H1 (cell line): ENCODE results near the gene POLD4. TPM values are rescaled to one million over a fixed set of nuclear protein-coding genes. Genes with fewer than 3 reads are reported as not detected.

Experiments used
- CTCF ChIP-seq, 3 experiments: IDR thresholded peaks; 1 replicate in 2 of 3; 2 replicates in 1 of 3; pipeline versions ENCODE4 v1.5.1 to v1.6.1; 2011; ENCODE audit warnings: low read length in 3 of 3, mild to moderate bottlenecking in 3 of 3, inconsistent platforms in 2 of 3, low read depth in 1 of 3, moderate library complexity in 1 of 3; ENCODE audit not compliant: insufficient read depth in 1 of 3; ENCODE audit errors: control extremely low read depth in 1 of 3
- GABPA ChIP-seq: IDR thresholded peaks from 2 replicates; pipeline ENCODE4 v1.6.1; 2011; ENCODE audit warnings: mild to moderate bottlenecking, low read length, moderate library complexity, borderline replicate concordance; ENCODE audit not compliant: insufficient read depth
- HDAC2 ChIP-seq, 2 experiments: fragments of 300-600 bp in 1 of 2; sonication (generic) in 1 of 2; IDR thresholded peaks; 2 replicates each; pipeline ENCODE4 v1.6.1; 2011 to 2012; ENCODE audit warnings: low read depth in 2 of 2, low read length in 2 of 2, mild to moderate bottlenecking in 2 of 2, moderate library complexity in 2 of 2, borderline replicate concordance in 1 of 2, inconsistent platforms in 1 of 2
- YY1 ChIP-seq: IDR thresholded peaks from 2 replicates; pipeline ENCODE4 v1.6.1; 2011; ENCODE audit warnings: low read depth, mild to moderate bottlenecking, low read length
- polyA plus RNA-seq, 7 experiments: library from polyadenylated mRNA; depleted of rRNA in 3 of 7; stranded (reverse) in 5 of 7; unstranded in 2 of 7; fragments of >200 nt in 5 of 7; fragments of 200-250 nt in 2 of 7; gene quantifications; 1 replicate in 5 of 7; 2 replicates in 1 of 7; 4 replicates in 1 of 7; pipeline versions ENCODE4 v1.2.1 to v1.2.3, GENCODE V29; 2011 to 2013; ENCODE audit warnings: missing spikeins in 2 of 7, mixed read lengths in 2 of 7
- total RNA-seq: library from RNA; stranded (reverse); fragmentation: NEBNext Ultra II Directional; extraction: Animal tissue kit (Norgen Biotek cat#: 25700); gene quantifications from 2 replicates; pipeline ENCODE4 v1.2.1, GENCODE V29; 2021

POLD4 gene
- total and polyA plus RNA-seq, 2 of the 8 experiments (the other 6 are each of a cell fraction or from before 2014, with no cell fraction given) = 21.2 to 46.7 TPM

GRCh38 chr11:67392183-67392715 lies 38.9 kb upstream of the POLD4 start (continued):
- TF ChIP-seq HDAC2 (IDR thresholded peaks at IDR 0.05; ENCODE audit: borderline replicate concordance in 1 of 2, low read depth in 2 of 2, low read length in 2 of 2) (no peak), CTCF (IDR thresholded peaks at IDR 0.05; ENCODE audit: control extremely low read depth in 1 of 3, insufficient read depth in 1 of 3, low read depth in 1 of 3, low read length in 3 of 3) (no peak), GABPA (no peak), YY1 (no peak)
